ENCODE measurements around the gene NAPA.

Gene NAPA

GRCh38 chr19:47520839-47521238 is 6.0 kb upstream of the NAPA start:
- Histone ChIP-seq H3K27me3 (ENCODE audit: insufficient read depth, low read length) (no peaks in the 10 kb centered on the region), H3K36me3 (ENCODE audit: insufficient read depth, low read depth, low read length) (no peaks in the 10 kb centered on the region), H3K9me3 (ENCODE audit: insufficient read depth, low read depth, low read length) (no peaks in the 10 kb centered on the region), H3K27ac (ENCODE audit: low read length) (no peak overlapping the region), H3K9ac (ENCODE audit: low read depth, low read length) (no peak overlapping the region), H3K4me1 (ENCODE audit: insufficient read depth, low read length) (peaks cover 3% of the 10 kb centered on the region; the same call in 1 of the 2 replicates), H3K4me3 (ENCODE audit: low read length) (no peak overlapping the region)

GRCh38 chr19:47520343-47520806 is 5.5 kb upstream of the NAPA start:
- H3K9me3 ChIP-seq (ENCODE audit: insufficient read depth, low read depth, low read length), result no peaks in the 10 kb centered on the region
- peaks cover 3% of the 10 kb centered on the region; the same call in 1 of the 2 replicates for H3K4me1 ChIP-seq (ENCODE audit: insufficient read depth, low read length)
- no peak overlapping the region for H3K4me3 ChIP-seq (ENCODE audit: low read length)
- H3K36me3 ChIP-seq (ENCODE audit: insufficient read depth, low read depth, low read length), result no peaks in the 10 kb centered on the region
- H3K27me3 ChIP-seq (ENCODE audit: insufficient read depth, low read length), result no peaks in the 10 kb centered on the region
- no peak overlapping the region for H3K9ac ChIP-seq (ENCODE audit: low read depth, low read length)
- H3K27ac ChIP-seq (ENCODE audit: low read length), result no peak overlapping the region

- Histone ChIP-seq H3K27me3 (ENCODE audit: insufficient read depth, low read length) (no peaks in the 10 kb centered on the region), H3K9me3 (ENCODE audit: insufficient read depth, low read depth, low read length) (no peaks in the 10 kb centered on the region), H3K9ac (ENCODE audit: low read depth, low read length) (no peak overlapping the region), H3K4me3 (ENCODE audit: low read length) (no peak overlapping the region), H3K4me1 (ENCODE audit: insufficient read depth, low read length) (peaks cover 3% of the 10 kb centered on the region; the same call in 1 of the 2 replicates), H3K27ac (ENCODE audit: low read length) (no peak overlapping the region), H3K36me3 (ENCODE audit: insufficient read depth, low read depth, low read length) (no peaks in the 10 kb centered on the region)
These were observed 4.0 kb upstream of the NAPA start for GRCh38 chr19:47518854-47519253.

GRCh38 chr19:47518139-47518538 is 3.3 kb upstream of the NAPA start:
- Histone ChIP-seq H3K27me3 (ENCODE audit: insufficient read depth, low read length) (no peaks in the 10 kb centered on the region), H3K9ac (ENCODE audit: low read depth, low read length) (no peak overlapping the region), H3K27ac (ENCODE audit: low read length) (no peak overlapping the region), H3K36me3 (ENCODE audit: insufficient read depth, low read depth, low read length) (no peaks in the 10 kb centered on the region), H3K4me1 (ENCODE audit: insufficient read depth, low read length) (peaks cover 5% of the 10 kb centered on the region), H3K4me3 (ENCODE audit: low read length) (no peak overlapping the region), H3K9me3 (ENCODE audit: insufficient read depth, low read depth, low read length) (no peaks in the 10 kb centered on the region)

GRCh38 chr19:47514151-47514868 is 553 bp downstream of the NAPA start:
- Histone ChIP-seq H3K27me3 (ENCODE audit: insufficient read depth, low read length) (no peaks in the 10 kb centered on the region), H3K9me3 (ENCODE audit: insufficient read depth, low read depth, low read length) (no peaks in the 10 kb centered on the region), H3K27ac (ENCODE audit: low read length) (peak overlapping the region; percentile 70), H3K36me3 (ENCODE audit: insufficient read depth, low read depth, low read length) (no peaks in the 10 kb centered on the region), H3K4me3 (ENCODE audit: low read length) (peak overlapping the region; percentile 99), H3K4me1 (ENCODE audit: insufficient read depth, low read length) (peaks cover 3% of the 10 kb centered on the region; the same call in 1 of the 2 replicates), H3K9ac (ENCODE audit: low read depth, low read length) (peak overlapping the region; percentile 95)

- peaks cover 3% of the 10 kb centered on the region; the same call in 1 of the 2 replicates for H3K4me1 ChIP-seq (ENCODE audit: insufficient read depth, low read length)
- H3K27ac ChIP-seq (ENCODE audit: low read length), result no peak overlapping the region
- H3K9me3 ChIP-seq (ENCODE audit: insufficient read depth, low read depth, low read length), result no peaks in the 10 kb centered on the region
- no peaks in the 10 kb centered on the region for H3K36me3 ChIP-seq (ENCODE audit: insufficient read depth, low read depth, low read length)
- H3K9ac ChIP-seq (ENCODE audit: low read depth, low read length), result 0 out of 2 replicates have a peak overlapping the region, but pooled peaks have one; percentile 56
- H3K27me3 ChIP-seq (ENCODE audit: insufficient read depth, low read length), result no peaks in the 10 kb centered on the region
- H3K4me3 ChIP-seq (ENCODE audit: low read length), result no peak overlapping the region
These were observed 1.9 kb downstream of the NAPA start for GRCh38 chr19:47512948-47513319.

GRCh38 chr19:47512183-47512947 is 2.5 kb downstream of the NAPA start:
- H3K9ac ChIP-seq (ENCODE audit: low read depth, low read length), result 0 out of 2 replicates have a peak overlapping the region, but pooled peaks have one; percentile 56
- H3K9me3 ChIP-seq (ENCODE audit: insufficient read depth, low read depth, low read length), result no peaks in the 10 kb centered on the region
- no peak overlapping the region for H3K4me3 ChIP-seq (ENCODE audit: low read length)
- H3K27me3 ChIP-seq (ENCODE audit: insufficient read depth, low read length), result no peaks in the 10 kb centered on the region
- no peaks in the 10 kb centered on the region for H3K36me3 ChIP-seq (ENCODE audit: insufficient read depth, low read depth, low read length)
- no peak overlapping the region for H3K27ac ChIP-seq (ENCODE audit: low read length)
- peaks cover 3% of the 10 kb centered on the region; the same call in 1 of the 2 replicates for H3K4me1 ChIP-seq (ENCODE audit: insufficient read depth, low read length)

- Histone ChIP-seq H3K4me1 (ENCODE audit: insufficient read depth, low read length) (peaks cover 3% of the 10 kb centered on the region; the same call in 1 of the 2 replicates), H3K9ac (ENCODE audit: low read depth, low read length) (no peak overlapping the region), H3K36me3 (ENCODE audit: insufficient read depth, low read depth, low read length) (no peaks in the 10 kb centered on the region), H3K27ac (ENCODE audit: low read length) (no peak overlapping the region), H3K4me3 (ENCODE audit: low read length) (no peak overlapping the region), H3K27me3 (ENCODE audit: insufficient read depth, low read length) (no peaks in the 10 kb centered on the region), H3K9me3 (ENCODE audit: insufficient read depth, low read depth, low read length) (no peaks in the 10 kb centered on the region)
These were observed 3.2 kb downstream of the NAPA start for GRCh38 chr19:47511681-47512080.

- Histone ChIP-seq H3K4me1 (ENCODE audit: insufficient read depth, low read length) (peaks cover 3% of the 10 kb centered on the region; the same call in 1 of the 2 replicates), H3K27ac (ENCODE audit: low read length) (no peak overlapping the region)
These were observed 3.7 kb downstream of the NAPA start for GRCh38 chr19:47511128-47511517.

GRCh38 chr19:47510516-47511127 is 4.2 kb downstream of the NAPA start:
- peaks cover 3% of the 10 kb centered on the region; the same call in 1 of the 2 replicates for H3K4me1 ChIP-seq (ENCODE audit: insufficient read depth, low read length)
- H3K9me3 ChIP-seq (ENCODE audit: insufficient read depth, low read depth, low read length), result no peaks in the 10 kb centered on the region
- no peak overlapping the region for H3K4me3 ChIP-seq (ENCODE audit: low read length)
- H3K36me3 ChIP-seq (ENCODE audit: insufficient read depth, low read depth, low read length), result no peaks in the 10 kb centered on the region
- H3K9ac ChIP-seq (ENCODE audit: low read depth, low read length), result no peak overlapping the region
- no peaks in the 10 kb centered on the region for H3K27me3 ChIP-seq (ENCODE audit: insufficient read depth, low read length)
- no peak overlapping the region for H3K27ac ChIP-seq (ENCODE audit: low read length)

More at GRCh38 chr19:47511128-47511517, 3.7 kb downstream of the NAPA start:
- Histone ChIP-seq H3K4me3 (ENCODE audit: low read length) (no peak overlapping the region), H3K9ac (ENCODE audit: low read depth, low read length) (no peak overlapping the region), H3K9me3 (ENCODE audit: insufficient read depth, low read depth, low read length) (no peaks in the 10 kb centered on the region), H3K27me3 (ENCODE audit: insufficient read depth, low read length) (no peaks in the 10 kb centered on the region), H3K36me3 (ENCODE audit: insufficient read depth, low read depth, low read length) (no peaks in the 10 kb centered on the region)

- peaks cover 3% of the 10 kb centered on the region; the same call in 1 of the 2 replicates for H3K4me1 ChIP-seq (ENCODE audit: insufficient read depth, low read length)
- H3K9ac ChIP-seq (ENCODE audit: low read depth, low read length), result no peak overlapping the region; the same call in 1 of the 2 replicates
- H3K9me3 ChIP-seq (ENCODE audit: insufficient read depth, low read depth, low read length), result no peaks in the 10 kb centered on the region
- no peaks in the 10 kb centered on the region for H3K36me3 ChIP-seq (ENCODE audit: insufficient read depth, low read depth, low read length)
- H3K27me3 ChIP-seq (ENCODE audit: insufficient read depth, low read length), result no peaks in the 10 kb centered on the region
- H3K27ac ChIP-seq (ENCODE audit: low read length), result no peak overlapping the region
- no peak overlapping the region for H3K4me3 ChIP-seq (ENCODE audit: low read length)
These were observed 4.9 kb downstream of the NAPA start for GRCh38 chr19:47509973-47510372.
